Measurements from ENCODE around the gene NAALADL2. TPM values are rescaled to one million over a fixed set of nuclear protein-coding genes. Genes with fewer than 3 reads are reported as not detected.

The NAALADL2 gene
- total and polyA plus RNA-seq, 9 of the 15 experiments (the other 6 are each of a cell fraction or from before 2014, with no cell fraction given), result 0.29 to 1.1 (median 0.79) TPM; not detected in 1

DNA sequence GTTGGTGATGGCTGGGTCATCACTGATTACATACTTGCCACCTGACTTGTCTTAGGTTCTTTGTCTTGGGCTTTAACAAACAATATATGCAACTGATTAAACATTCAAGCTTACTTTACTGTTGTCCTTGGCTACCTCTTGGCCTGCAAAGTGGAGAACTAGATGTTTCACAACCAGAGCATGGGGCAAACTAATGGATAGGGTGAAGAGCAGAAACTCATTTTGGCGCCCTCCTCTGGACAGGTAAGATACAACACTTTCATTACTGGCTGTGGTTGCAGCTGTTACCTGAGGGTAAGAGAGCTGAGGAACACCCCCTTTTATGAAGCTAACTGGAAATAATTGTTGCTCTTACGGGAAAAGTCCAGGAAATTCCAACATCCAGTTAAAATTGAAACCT, 262.1 kb downstream of the NAALADL2 start:
- no peaks in the 10 kb centered on the region for H3K9me1 ChIP-seq (ENCODE audit: control insufficient read depth, insufficient read depth, low read length)
- FAIRE-seq (no peak), DNase-seq (ENCODE audit: extremely low read depth in 1 of 4, low spot score in 3 of 4) (peak in 1 of 4 experiments; percentile 6), ATAC-seq (no peak)
- no peak overlapping the region for H2AFZ ChIP-seq (ENCODE audit: low read depth, low read length)
- H3K79me2 ChIP-seq (ENCODE audit: control insufficient read depth, insufficient read depth, low read length), result no peaks in the 10 kb centered on the region
- no peaks in the 10 kb centered on the region for H3K4me1 ChIP-seq (replicated peaks in 1 of 2; ENCODE audit: control insufficient read depth in 2 of 2, insufficient read depth in 2 of 2, low read length in 2 of 2)
- H3K4me2 ChIP-seq (ENCODE audit: insufficient read depth, low read length), result no peak overlapping the region
- TF ChIP-seq CBX8 (IDR thresholded peaks at IDR 0.05; ENCODE audit: borderline replicate concordance, extremely low read depth, low read depth, low read length, poor library complexity, severe bottlenecking), result no peak
- no peak for TF ChIP-seq KAT2B (IDR thresholded peaks at IDR 0.05; ENCODE audit: low read depth, low read length)
- no peak for TF ChIP-seq CSDE1 (IDR thresholded peaks at IDR 0.05)
- TF ChIP-seq CTBP1 (IDR thresholded peaks at IDR 0.05; ENCODE audit: borderline replicate concordance), result no peak
- TF ChIP-seq ZNF589 (CRISPR knock-in tag; IDR thresholded peaks at IDR 0.05; ENCODE audit: low read depth), result no peak
- TF ChIP-seq, protein P1, sequence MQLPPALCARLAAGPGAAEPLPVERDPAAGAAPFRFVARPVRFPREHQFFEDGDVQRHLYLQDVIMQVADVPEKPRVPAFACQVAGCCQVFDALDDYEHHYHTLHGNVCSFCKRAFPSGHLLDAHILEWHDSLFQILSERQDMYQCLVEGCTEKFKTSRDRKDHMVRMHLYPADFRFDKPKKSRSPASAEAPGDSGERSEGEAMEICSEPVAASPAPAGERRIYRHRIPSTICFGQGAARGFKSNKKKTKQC (CRISPR knock-in tag; IDR thresholded peaks at IDR 0.05), result no peak
- TF ChIP-seq, protein P2, sequence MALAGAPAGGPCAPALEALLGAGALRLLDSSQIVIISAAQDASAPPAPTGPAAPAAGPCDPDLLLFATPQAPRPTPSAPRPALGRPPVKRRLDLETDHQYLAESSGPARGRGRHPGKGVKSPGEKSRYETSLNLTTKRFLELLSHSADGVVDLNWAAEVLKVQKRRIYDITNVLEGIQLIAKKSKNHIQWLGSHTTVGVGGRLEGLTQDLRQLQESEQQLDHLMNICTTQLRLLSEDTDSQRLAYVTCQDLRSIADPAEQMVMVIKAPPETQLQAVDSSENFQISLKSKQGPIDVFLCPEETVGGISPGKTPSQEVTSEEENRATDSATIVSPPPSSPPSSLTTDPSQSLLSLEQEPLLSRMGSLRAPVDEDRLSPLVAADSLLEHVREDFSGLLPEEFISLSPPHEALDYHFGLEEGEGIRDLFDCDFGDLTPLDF (CRISPR knock-in tag; IDR thresholded peaks at IDR 0.05), result no peak
- no peak for TF ChIP-seq MYNN (IDR thresholded peaks at IDR 0.05)
- TF ChIP-seq MYNN (CRISPR knock-in tag; IDR thresholded peaks at IDR 0.05), result no peak
- TF ChIP-seq RBBP5 (IDR thresholded peaks at IDR 0.05; ENCODE audit: borderline replicate concordance, insufficient read depth, low read length, poor library complexity, severe bottlenecking), result no peak
- TF ChIP-seq SMAD4 (CRISPR knock-in tag; conservative IDR thresholded peaks at IDR 0.05), result no peak
- no peak for TF ChIP-seq TAL1 (IDR thresholded peaks at IDR 0.05)
- no peak for TF ChIP-seq GABPB1 (CRISPR knock-in tag; IDR thresholded peaks at IDR 0.05)
- TF ChIP-seq EZH2 (IDR thresholded peaks at IDR 0.05; ENCODE audit: borderline replicate concordance, low read depth, low read length), result no peak
- TF ChIP-seq ZNF780A (CRISPR knock-in tag; IDR thresholded peaks at IDR 0.05), result no peak
- TF ChIP-seq BMI1 (IDR thresholded peaks at IDR 0.05; ENCODE audit: low read length), result no peak
- TF ChIP-seq, protein P3, sequence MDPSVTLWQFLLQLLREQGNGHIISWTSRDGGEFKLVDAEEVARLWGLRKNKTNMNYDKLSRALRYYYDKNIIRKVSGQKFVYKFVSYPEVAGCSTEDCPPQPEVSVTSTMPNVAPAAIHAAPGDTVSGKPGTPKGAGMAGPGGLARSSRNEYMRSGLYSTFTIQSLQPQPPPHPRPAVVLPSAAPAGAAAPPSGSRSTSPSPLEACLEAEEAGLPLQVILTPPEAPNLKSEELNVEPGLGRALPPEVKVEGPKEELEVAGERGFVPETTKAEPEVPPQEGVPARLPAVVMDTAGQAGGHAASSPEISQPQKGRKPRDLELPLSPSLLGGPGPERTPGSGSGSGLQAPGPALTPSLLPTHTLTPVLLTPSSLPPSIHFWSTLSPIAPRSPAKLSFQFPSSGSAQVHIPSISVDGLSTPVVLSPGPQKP (CRISPR knock-in tag; IDR thresholded peaks at IDR 0.05), result no peak
- TF ChIP-seq, protein P4, sequence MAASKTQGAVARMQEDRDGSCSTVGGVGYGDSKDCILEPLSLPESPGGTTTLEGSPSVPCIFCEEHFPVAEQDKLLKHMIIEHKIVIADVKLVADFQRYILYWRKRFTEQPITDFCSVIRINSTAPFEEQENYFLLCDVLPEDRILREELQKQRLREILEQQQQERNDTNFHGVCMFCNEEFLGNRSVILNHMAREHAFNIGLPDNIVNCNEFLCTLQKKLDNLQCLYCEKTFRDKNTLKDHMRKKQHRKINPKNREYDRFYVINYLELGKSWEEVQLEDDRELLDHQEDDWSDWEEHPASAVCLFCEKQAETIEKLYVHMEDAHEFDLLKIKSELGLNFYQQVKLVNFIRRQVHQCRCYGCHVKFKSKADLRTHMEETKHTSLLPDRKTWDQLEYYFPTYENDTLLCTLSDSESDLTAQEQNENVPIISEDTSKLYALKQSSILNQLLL (CRISPR knock-in tag; IDR thresholded peaks at IDR 0.05; ENCODE audit: borderline replicate concordance), result no peak
- no peak for TF ChIP-seq KDM5B (IDR thresholded peaks at IDR 0.05; ENCODE audit: insufficient replicate concordance, low read depth, low read length)
- H3K27me3 ChIP-seq (ENCODE audit: control insufficient read depth in 2 of 2, insufficient read depth in 2 of 2, low read length in 2 of 2), result no peaks in the 10 kb centered on the region
- no TSS peak for BruUV-seq (replicated peaks)
- WGBS (ENCODE audit: insufficient coverage, low coverage, missing lambda C conversion rate), result 0% methylated on average over 2 of the region's 2 CpGs
- no peaks in the 10 kb centered on the region for H4K20me1 ChIP-seq (replicated peaks; ENCODE audit: control insufficient read depth, insufficient read depth, low read length)
- in situ Hi-C loops (cut with MboI) (no loop called here), intact Hi-C loops (cut with micrococcal nuclease) (no loop called here)
- H3K27ac ChIP-seq (ENCODE audit: extremely low read depth, low read depth, low read length), result no peak overlapping the region
- H3K36me3 ChIP-seq (ENCODE audit: control insufficient read depth, insufficient read depth, low read length), result no peaks in the 10 kb centered on the region
- H3K9me3 ChIP-seq (replicated peaks; ENCODE audit: control insufficient read depth, insufficient read depth, low read depth, low read length), result no peaks in the 10 kb centered on the region
- CTCF ChIA-PET (ENCODE audit: low intra/inter-chr PET ratio), result no interaction called here
- H3K9ac ChIP-seq (ENCODE audit: insufficient read depth in 1 of 2, low read depth in 2 of 2, low read length in 2 of 2), result no peak overlapping the region
- POLR2A ChIA-PET, result no interaction called here
- no peak overlapping the region for H3K4me3 ChIP-seq
